DMS153 treated with DMSO at 0.1 percent for 48 hours (cell line): ENCODE data around the gene ANO3.

Experiments used
- DNase-seq: peaks from one replicate; lab custom pipeline; 2025; ENCODE audit not compliant: unreplicated experiment; lab: John Stamatoyannopoulos, UW

The ANO3 gene

GRCh38 chr11:26353010-26353409, 21.1 kb downstream of the ANO3 start:
- no peak for DNase-seq

GRCh38 chr11:26359055-26359454, 27.1 kb downstream of the ANO3 start:
- no peak for DNase-seq

- DNase-seq, result no peak
These were observed 33.4 kb downstream of the ANO3 start for GRCh38 chr11:26365284-26365683.

- DNase-seq, result no peak
These were observed 45.7 kb downstream of the ANO3 start for GRCh38 chr11:26377619-26378018.

GRCh38 chr11:26399336-26399735, 67.4 kb downstream of the ANO3 start:
- no peak for DNase-seq

- DNase-seq, result no peak
These were observed 78.9 kb downstream of the ANO3 start for GRCh38 chr11:26410706-26411366.

GRCh38 chr11:26412955-26413354, 81.0 kb downstream of the ANO3 start:
- no peak for DNase-seq

- no peak for DNase-seq
These were observed 86.5 kb downstream of the ANO3 start for GRCh38 chr11:26418386-26418912.

GRCh38 chr11:26420331-26420730, 88.4 kb downstream of the ANO3 start:
- DNase-seq, result no peak

- DNase-seq, result no peak
These were observed 92.3 kb downstream of the ANO3 start for GRCh38 chr11:26424255-26424654.

- DNase-seq, result no peak
These were observed 107.9 kb downstream of the ANO3 start for GRCh38 chr11:26439854-26440253.

GRCh38 chr11:26442131-26442530, 110.2 kb downstream of the ANO3 start:
- DNase-seq, result no peak

GRCh38 chr11:26443617-26444016, 111.7 kb downstream of the ANO3 start:
- no peak for DNase-seq

- DNase-seq, result no peak
These were observed 125.7 kb downstream of the ANO3 start for GRCh38 chr11:26457636-26458035.

- no peak for DNase-seq
These were observed 133.3 kb downstream of the ANO3 start for GRCh38 chr11:26465274-26465673.

- DNase-seq, result no peak
These were observed 135.6 kb downstream of the ANO3 start for GRCh38 chr11:26467506-26467905.

- no peak for DNase-seq
These were observed 139.1 kb downstream of the ANO3 start for GRCh38 chr11:26470992-26471391.

GRCh38 chr11:26473216-26474194, 141.6 kb downstream of the ANO3 start:
- DNase-seq, result no peak

GRCh38 chr11:26474401-26474800, 142.5 kb downstream of the ANO3 start:
- DNase-seq, result no peak

GRCh38 chr11:26477396-26477795, 145.5 kb downstream of the ANO3 start:
- no peak for DNase-seq

- no peak for DNase-seq
These were observed 146.8 kb downstream of the ANO3 start for GRCh38 chr11:26478710-26479109.

- no peak for DNase-seq
These were observed 148.1 kb downstream of the ANO3 start for GRCh38 chr11:26480041-26480440.
